Esophagus squamous epithelium (tissue), 5 donors: Measurements from ENCODE around the gene LRRC56. TPM values are rescaled to one million over a fixed set of nuclear protein-coding genes. Genes with fewer than 3 reads are reported as not detected.
A peak's percentile ranks its signal among the peaks of the same experiment; 100 is the strongest.

Source experiments
- DNase-seq: peaks from one replicate; lab custom pipeline; 2025; lab: John Stamatoyannopoulos, UW
- H3K27ac ChIP-seq, 4 donors: fragments of 200-600 bp; sonication (generic); one replicate each; pipeline ENCODE4 v1.5.1; 2016 to 2019; ENCODE audit warnings: mild to moderate bottlenecking in 1 of 4
- H3K27me3 ChIP-seq, 4 donors: fragments of 200-600 bp; sonication (generic); 1 replicate in 3 of 4; 2 replicates in 1 of 4; pipeline versions ENCODE4 v1.5.1 to v1.6.0; 2017 to 2021; ENCODE audit warnings: antibody characterized with exemption in 1 of 4
- H3K36me3 ChIP-seq, 3 donors: fragments of 200-600 bp; sonication (generic); one replicate each; pipeline ENCODE4 v1.5.1; 2016 to 2019
- H3K4me1 ChIP-seq, 3 donors: fragments of 200-600 bp; sonication (generic); one replicate each; pipeline ENCODE4 v1.5.1; 2017 to 2019
- H3K4me3 ChIP-seq, 4 donors: fragments of 200-600 bp; sonication (generic); 1 replicate in 3 of 4; 2 replicates in 1 of 4; pipeline ENCODE4 v1.5.1; 2016 to 2019; ENCODE audit warnings: mild to moderate bottlenecking in 2 of 4, moderate library complexity in 1 of 4
- H3K9me3 ChIP-seq, 3 donors: fragments of 200-600 bp; sonication (generic); one replicate each; pipeline ENCODE4 v1.5.1; 2016 to 2019
- CTCF ChIP-seq, 6 experiments: fragments of 450-650 bp in 4 of 6; fragments of 200-600 bp in 2 of 6; sonication (generic) in 2 of 6; IDR thresholded peaks; one replicate each; pipeline ENCODE4 v1.5.1; 2016 to 2019; ENCODE audit warnings: antibody characterized with exemption in 6 of 6, mild to moderate bottlenecking in 4 of 6, moderate library complexity in 4 of 6
- POLR2A ChIP-seq, 4 donors: fragments of 450-650 bp; IDR thresholded peaks; one replicate each; pipeline ENCODE4 v1.6.1; 2017; ENCODE audit warnings: antibody characterized with exemption in 4 of 4, mild to moderate bottlenecking in 4 of 4, moderate library complexity in 3 of 4
- WGBS, 2 donors: methylation state at CpG; one replicate each; pipeline ENCODE4 v1.1.5; 2018; 5-methylcytosine and 5-hydroxymethylcytosine counted together
- intact Hi-C: fragments of 100-400 bp; cut with DNase I; formaldehyde crosslinking; loops from one replicate; pipeline ENCODE4 v1.15.0; 2022
- total RNA-seq, 4 donors: library from RNA; depleted of rRNA; stranded (reverse); fragments of >200 nt; gene quantifications; one replicate each; pipeline ENCODE4 v1.1.0, GENCODE V29; 2016
- donor health status: DM: yes; HTN: yes; CAD: no.

Gene LRRC56
- total RNA-seq, 4 donors from 2014 or later, result 0.35 to 2.3 (median 1.2) TPM

GRCh38 chr11:578276-579035 is 41.1 kb downstream of the LRRC56 start:
- Histone ChIP-seq H3K4me3 (peak overlapping the region in 2 of 4 donors; percentile 87 to 97), H3K27me3 (peaks cover 0 to 9% (median 0%) of the 10 kb centered on the region in 4 donors), H3K36me3 (peaks cover 3 to 23% (median 19%) of the 10 kb centered on the region in 3 donors), H3K9me3 (no peaks in the 10 kb centered on the region), H3K4me1 (peaks cover 41 to 64% (median 43%) of the 10 kb centered on the region in 3 donors), H3K27ac (peak overlapping the region; percentile 63 to 99 (median 95))
- WGBS, 2 donors, result 32 to 57% methylated on average over 17 to 21 of the region's 21 CpGs
- intact Hi-C loops, result loop anchor here (5.0 kb wide), 1 partner anchor 34 kb away; no protein-coding TSS in a partner anchor
- DNase-seq, result no peak
- TF ChIP-seq CTCF (IDR thresholded peaks at IDR 0.05), result no peak
- no peak for TF ChIP-seq POLR2A (IDR thresholded peaks at IDR 0.05)

- TF ChIP-seq POLR2A (IDR thresholded peaks at IDR 0.05), result no peak
- no peak for TF ChIP-seq CTCF (IDR thresholded peaks at IDR 0.05)
Measured at GRCh38 chr11:579830-580601, 42.7 kb downstream of the LRRC56 start.

DNA sequence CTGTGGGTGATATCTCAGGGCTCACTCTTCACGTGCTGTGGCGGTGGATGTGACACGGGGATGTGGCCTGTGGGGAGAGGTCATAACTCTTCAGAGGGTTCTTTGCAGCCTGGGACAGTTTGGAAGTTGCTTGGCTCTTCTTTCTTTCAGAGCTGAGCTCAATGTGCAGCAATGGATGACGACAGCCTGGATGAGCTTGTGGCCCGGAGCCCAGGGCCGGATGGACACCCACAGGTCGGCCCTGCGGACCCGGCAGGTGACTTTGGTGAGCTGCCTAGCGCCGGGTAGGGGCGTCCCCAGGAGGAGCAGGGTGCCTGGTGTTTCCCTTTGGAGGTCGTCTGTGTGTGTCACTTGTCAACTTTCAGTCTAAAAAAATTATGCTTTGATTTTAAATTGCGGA is 44.0 kb downstream of the LRRC56 start:
- 82 to 85% methylated on average over 9 of the region's 14 CpGs for WGBS, 2 donors
- Histone ChIP-seq H3K27ac (no peak overlapping the region), H3K27me3 (no peaks in the 10 kb centered on the region), H3K4me3 (no peak overlapping the region), H3K36me3 (peaks cover 10 to 51% (median 40%) of the 10 kb centered on the region in 3 donors), H3K9me3 (no peaks in the 10 kb centered on the region), H3K4me1 (peaks cover 32 to 48% (median 33%) of the 10 kb centered on the region in 3 donors)
- TF ChIP-seq CTCF (IDR thresholded peaks at IDR 0.05) (no peak), POLR2A (IDR thresholded peaks at IDR 0.05) (no peak)
- DNase-seq, result no peak
- intact Hi-C loops, result no loop called here

More at GRCh38 chr11:579830-580601, 42.7 kb downstream of the LRRC56 start:
- Histone ChIP-seq H3K4me1 (peaks cover 34 to 54% (median 38%) of the 10 kb centered on the region in 3 donors), H3K4me3 (no peak overlapping the region), H3K27ac (peak overlapping the region in 1 of 4 donors; percentile 99), H3K36me3 (peaks cover 10 to 39% (median 31%) of the 10 kb centered on the region in 3 donors), H3K9me3 (no peaks in the 10 kb centered on the region), H3K27me3 (peaks cover 0 to 3% (median 0%) of the 10 kb centered on the region in 4 donors)
- intact Hi-C loops, result loop anchor here (5.0 kb wide), 1 partner anchor 32 kb away; no protein-coding TSS in a partner anchor
- 75 to 82% methylated on average over 11 to 13 of the region's 20 CpGs for WGBS, 2 donors
- DNase-seq, result no peak

DNA sequence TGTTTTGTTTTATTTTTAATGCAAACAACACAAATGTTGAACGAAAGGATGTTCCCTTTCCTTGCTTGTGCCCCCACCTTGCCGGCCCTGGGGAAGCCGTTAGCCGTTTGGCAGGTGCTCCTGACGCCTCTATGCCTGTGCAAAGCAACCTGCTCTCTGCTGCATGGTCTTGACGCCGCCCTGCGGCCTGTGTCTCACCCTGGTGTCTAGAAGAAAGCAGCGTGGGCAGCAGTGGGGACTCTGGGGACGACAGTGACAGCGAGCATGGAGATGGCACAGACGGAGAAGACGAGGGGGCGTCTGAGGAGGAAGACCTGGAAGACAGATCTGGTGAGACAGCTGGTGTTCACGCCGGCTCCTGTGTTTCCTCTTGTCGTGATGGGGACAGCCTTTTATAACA is 44.4 kb downstream of the LRRC56 start:
- TF ChIP-seq POLR2A (IDR thresholded peaks at IDR 0.05) (no peak), CTCF (IDR thresholded peaks at IDR 0.05) (no peak)
- H3K4me1 ChIP-seq, result peaks cover 32 to 48% (median 33%) of the 10 kb centered on the region in 3 donors
- H3K36me3 ChIP-seq, result peaks cover 10 to 55% (median 42%) of the 10 kb centered on the region in 3 donors
- no peak overlapping the region for H3K4me3 ChIP-seq
- intact Hi-C loops, result no loop called here
- no peaks in the 10 kb centered on the region for H3K9me3 ChIP-seq
- no peaks in the 10 kb centered on the region for H3K27me3 ChIP-seq
- 73 to 82% methylated on average over 10 to 15 of the region's 17 CpGs for WGBS, 2 donors
- no peak for DNase-seq
- no peak overlapping the region for H3K27ac ChIP-seq
